Nephron progenitor cell (in vitro differentiated cells): ENCODE data around the gene SGSH.

Experiments
- DNase-seq: peaks from one replicate; pipeline ENCODE4 v3.0.0; 2021
- H3K27ac Mint-ChIP-seq: 2 replicates; pipeline ENCODE4 v1.8.0; 2021; ENCODE audit warnings: mild to moderate bottlenecking, moderate library complexity, mixed read lengths
- H3K27me3 Mint-ChIP-seq: 2 replicates; pipeline ENCODE4 v1.8.0; 2021; ENCODE audit warnings: mild to moderate bottlenecking, low read depth, mixed read lengths; ENCODE audit not compliant: poor library complexity
- H3K36me3 Mint-ChIP-seq: 2 replicates; pipeline ENCODE4 v1.8.0; 2021; ENCODE audit warnings: low read depth, mixed read lengths
- H3K4me1 Mint-ChIP-seq: 2 replicates; pipeline ENCODE4 v1.8.0; 2021; ENCODE audit warnings: mixed read lengths
- H3K4me3 Mint-ChIP-seq: 2 replicates; pipeline ENCODE4 v1.8.0; 2021; ENCODE audit warnings: mild to moderate bottlenecking, moderate library complexity, mixed read lengths
- H3K9me3 Mint-ChIP-seq: 2 replicates; pipeline ENCODE4 v1.8.0; 2021; ENCODE audit warnings: mild to moderate bottlenecking, moderate library complexity, mixed read lengths
- TF ChIP-seq, protein P1 (sequence below): fragments of 200-600 bp; sonication (generic); IDR thresholded peaks from 2 replicates; pipeline ENCODE4 v1.5.0; 2021; ENCODE audit warnings: antibody characterized with exemption

SGSH gene

DNA sequence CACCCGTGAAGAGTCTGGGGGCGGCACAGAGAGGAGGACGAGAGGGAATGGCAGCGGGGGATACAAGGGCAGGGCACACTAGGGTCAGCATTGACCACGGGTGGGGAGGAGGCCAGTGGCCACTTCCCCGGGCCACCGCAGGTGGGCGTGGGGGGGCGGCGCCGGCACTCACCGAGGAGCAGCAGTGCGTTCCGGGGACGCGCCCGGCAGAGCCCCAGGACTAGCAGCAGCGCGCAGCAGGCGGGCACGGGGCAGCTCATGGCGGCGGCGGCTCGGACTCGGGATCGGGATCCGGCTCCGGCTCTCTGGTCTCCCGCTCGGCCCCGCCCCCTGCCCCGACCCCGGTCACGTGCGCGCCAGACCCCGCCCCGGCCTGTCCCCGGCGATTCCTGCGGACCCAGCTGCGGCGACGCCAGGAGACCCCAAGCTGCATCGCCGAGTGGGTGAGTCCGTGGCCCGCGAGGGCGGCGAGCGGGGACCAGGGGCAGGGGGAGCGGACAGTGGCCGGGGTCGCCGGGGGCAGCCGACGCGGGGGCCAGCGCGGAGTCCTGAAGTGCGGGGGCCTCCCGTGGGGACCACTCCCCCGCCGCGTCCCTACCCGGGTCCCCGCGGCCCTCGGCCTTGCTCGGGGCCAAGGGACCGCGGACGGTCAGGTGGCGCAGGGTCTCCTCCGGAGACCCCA, at the start of gene SGSH, which contains the start of gene SLC26A11:
SGSH (minus strand) TSS at position 280 of the 682 bp plus-strand sequence; CDS start at position 260, 20 bp downstream.
SLC26A11 (plus strand) TSS at position 374 of the 682 bp plus-strand sequence. CDS start 1,134 bp downstream, outside the sequence.
- peak; percentile 97 for DNase-seq
- H3K27me3 Mint-ChIP-seq: peaks cover 5% of the 10 kb centered on the region
- TF ChIP-seq, protein P1, sequence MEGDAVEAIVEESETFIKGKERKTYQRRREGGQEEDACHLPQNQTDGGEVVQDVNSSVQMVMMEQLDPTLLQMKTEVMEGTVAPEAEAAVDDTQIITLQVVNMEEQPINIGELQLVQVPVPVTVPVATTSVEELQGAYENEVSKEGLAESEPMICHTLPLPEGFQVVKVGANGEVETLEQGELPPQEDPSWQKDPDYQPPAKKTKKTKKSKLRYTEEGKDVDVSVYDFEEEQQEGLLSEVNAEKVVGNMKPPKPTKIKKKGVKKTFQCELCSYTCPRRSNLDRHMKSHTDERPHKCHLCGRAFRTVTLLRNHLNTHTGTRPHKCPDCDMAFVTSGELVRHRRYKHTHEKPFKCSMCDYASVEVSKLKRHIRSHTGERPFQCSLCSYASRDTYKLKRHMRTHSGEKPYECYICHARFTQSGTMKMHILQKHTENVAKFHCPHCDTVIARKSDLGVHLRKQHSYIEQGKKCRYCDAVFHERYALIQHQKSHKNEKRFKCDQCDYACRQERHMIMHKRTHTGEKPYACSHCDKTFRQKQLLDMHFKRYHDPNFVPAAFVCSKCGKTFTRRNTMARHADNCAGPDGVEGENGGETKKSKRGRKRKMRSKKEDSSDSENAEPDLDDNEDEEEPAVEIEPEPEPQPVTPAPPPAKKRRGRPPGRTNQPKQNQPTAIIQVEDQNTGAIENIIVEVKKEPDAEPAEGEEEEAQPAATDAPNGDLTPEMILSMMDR: no peak
- H3K4me1 Mint-ChIP-seq: peaks cover 43% of the 10 kb centered on the region
- peak within 1 kb of the TSS; percentile 88 for H3K27ac Mint-ChIP-seq
- H3K36me3 Mint-ChIP-seq: peaks cover 31% of the 10 kb centered on the region
- H3K9me3 Mint-ChIP-seq: no peaks in the 10 kb centered on the region
- H3K4me3 Mint-ChIP-seq: peak within 1 kb of the TSS; percentile 90

DNA sequence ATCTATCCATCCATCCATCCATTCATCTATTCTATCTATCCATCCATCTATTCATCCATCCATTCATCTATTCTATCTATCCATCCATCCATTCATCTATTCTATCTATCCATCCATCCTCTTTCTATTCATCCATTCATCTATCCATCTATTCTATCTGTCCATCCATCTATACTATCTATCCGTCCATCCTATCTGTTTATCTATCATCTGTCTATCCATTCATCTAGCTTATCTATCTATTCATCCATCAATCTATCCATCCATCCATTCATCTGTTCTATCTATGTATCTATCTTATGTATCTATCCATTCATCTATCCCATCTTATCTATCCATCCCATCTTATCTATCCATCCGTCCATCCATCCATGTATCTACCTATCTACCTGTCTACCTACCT, 49.3 kb upstream of the SGSH start:
- Mint-ChIP-seq H3K36me3 (peaks cover 5% of the 10 kb centered on the region), H3K4me1 (peaks cover 10% of the 10 kb centered on the region), H3K27me3 (no peaks in the 10 kb centered on the region), H3K4me3 (no peak overlapping the region), H3K9me3 (no peaks in the 10 kb centered on the region), H3K27ac (no peak overlapping the region)
- DNase-seq: no peak
- TF ChIP-seq, protein P1: no peak

DNA sequence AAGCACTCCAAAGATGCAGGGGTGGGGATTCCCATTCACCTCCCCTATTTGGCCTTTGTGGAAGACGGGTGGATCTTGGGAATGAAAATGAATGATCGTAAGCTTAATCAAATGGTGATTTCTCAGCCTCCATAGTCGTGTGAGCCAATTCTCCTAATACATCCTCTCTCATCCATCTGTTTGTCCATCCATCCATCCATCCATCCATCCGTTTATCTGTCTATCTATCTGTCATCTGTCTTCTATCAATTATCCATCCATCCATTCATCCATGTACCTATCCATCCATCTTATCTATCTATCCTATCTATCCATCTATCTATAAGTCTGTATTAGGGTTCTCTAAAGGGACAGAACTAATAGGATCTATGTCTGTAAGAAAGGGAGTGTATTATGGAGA, 48.3 kb upstream of the SGSH start:
- Mint-ChIP-seq H3K4me1 (peaks cover 16% of the 10 kb centered on the region), H3K4me3 (no peak overlapping the region), H3K9me3 (no peaks in the 10 kb centered on the region), H3K27ac (no peak overlapping the region), H3K27me3 (no peaks in the 10 kb centered on the region), H3K36me3 (peaks cover 5% of the 10 kb centered on the region)
- TF ChIP-seq, protein P1: no peak
- no peak for DNase-seq

DNA sequence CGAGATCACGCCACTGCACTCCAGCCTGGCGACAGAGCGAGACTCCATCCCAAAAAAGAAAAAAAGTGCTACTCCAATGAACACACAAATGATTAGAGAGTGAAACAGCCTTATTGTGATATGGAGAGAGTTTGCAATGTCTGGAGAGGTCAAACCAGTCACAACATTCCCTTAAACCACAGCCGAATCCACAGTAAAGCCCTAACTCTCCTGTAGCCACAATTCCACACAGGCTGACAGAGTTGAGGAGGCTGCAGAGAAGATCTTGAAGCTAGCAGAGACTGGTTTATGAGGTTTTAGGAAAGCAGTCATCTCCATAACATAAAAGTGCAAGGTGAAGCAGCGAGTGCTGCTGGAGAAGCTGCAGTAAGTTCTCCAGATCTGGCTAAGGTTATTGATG, 47.3 kb upstream of the SGSH start:
- Mint-ChIP-seq H3K27me3 (no peaks in the 10 kb centered on the region), H3K27ac (no peak overlapping the region), H3K4me3 (no peak overlapping the region), H3K4me1 (peaks cover 17% of the 10 kb centered on the region), H3K9me3 (no peaks in the 10 kb centered on the region), H3K36me3 (peaks cover 5% of the 10 kb centered on the region)
- DNase-seq: no peak
- TF ChIP-seq, protein P1: no peak

DNA sequence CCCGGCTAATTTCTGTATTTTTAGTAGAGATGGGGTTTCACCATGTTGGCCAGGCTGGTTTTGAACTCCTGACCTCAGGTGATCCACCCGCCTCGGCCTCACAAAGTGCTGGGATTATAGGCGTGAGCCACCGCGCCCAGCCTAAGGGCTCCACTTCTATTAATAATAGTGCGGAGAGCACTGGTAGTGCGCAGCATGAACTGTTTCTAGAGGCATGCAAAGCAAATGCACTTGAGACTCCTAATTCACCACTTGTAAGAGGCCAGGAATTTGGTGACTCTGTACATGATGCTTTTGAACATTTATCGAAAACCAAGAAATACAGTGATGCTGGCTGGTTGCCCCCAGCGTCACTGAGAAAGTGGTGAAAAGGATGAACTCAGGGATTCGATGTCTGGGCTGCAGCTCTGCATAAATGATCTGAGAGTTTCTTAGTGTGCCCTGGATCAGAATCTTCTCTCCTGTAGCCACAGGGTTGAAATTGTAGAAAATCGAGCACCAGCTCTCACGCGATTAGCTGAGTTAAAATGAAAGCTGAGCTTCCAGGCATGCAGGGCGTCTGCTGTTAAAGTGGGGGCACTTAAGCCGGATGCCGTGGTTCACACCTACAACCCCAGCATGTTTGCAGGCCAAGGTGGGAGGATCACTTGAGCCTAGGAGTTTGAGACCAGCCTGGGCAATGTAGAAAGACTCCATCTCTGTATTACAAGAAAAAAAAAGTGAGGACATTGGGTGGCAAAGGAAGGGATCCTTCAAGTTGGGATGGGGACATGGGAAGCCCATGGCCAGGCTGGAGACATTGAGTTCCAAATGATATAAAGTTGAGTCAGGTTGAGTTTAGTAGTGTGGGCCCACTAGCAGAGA, 45.3 kb upstream of the SGSH start:
- peaks cover 26% of the 10 kb centered on the region for H3K4me1 Mint-ChIP-seq
- no peak overlapping the region for H3K27ac Mint-ChIP-seq
- DNase-seq: no peak
- no peaks in the 10 kb centered on the region for H3K9me3 Mint-ChIP-seq
- peaks cover 9% of the 10 kb centered on the region for H3K27me3 Mint-ChIP-seq
- TF ChIP-seq, protein P1: no peak
- no peak overlapping the region for H3K4me3 Mint-ChIP-seq
- H3K36me3 Mint-ChIP-seq: peaks cover 5% of the 10 kb centered on the region
